ENCODE results near the gene CAMKK1. TPM values are rescaled to one million over a fixed set of nuclear protein-coding genes. Genes with fewer than 3 reads are reported as not detected.
A peak's percentile ranks its signal among the peaks of the same experiment; 100 is the strongest.
"Not testable (repeated sequence)": the region's sequence is repeated elsewhere in the genome, so short reads cannot be mapped to it uniquely, and the experiment has no call there.

The CAMKK1 gene
- polyA plus RNA-seq, 2 of the 4 experiments (the other 2 are of a cell fraction): 6.9 to 14.8 TPM

GRCh38 chr17:3857261-3858105, 35.4 kb downstream of the CAMKK1 start:
- CTCF ChIA-PET: interaction anchor here (0.8 to 12.9 kb wide), 13 partner anchors 8 to 217 kb away, joined by 3 to 224 read pairs (median 4); partner anchors contain the start of genes NCBP3 and P2RX1

DNA sequence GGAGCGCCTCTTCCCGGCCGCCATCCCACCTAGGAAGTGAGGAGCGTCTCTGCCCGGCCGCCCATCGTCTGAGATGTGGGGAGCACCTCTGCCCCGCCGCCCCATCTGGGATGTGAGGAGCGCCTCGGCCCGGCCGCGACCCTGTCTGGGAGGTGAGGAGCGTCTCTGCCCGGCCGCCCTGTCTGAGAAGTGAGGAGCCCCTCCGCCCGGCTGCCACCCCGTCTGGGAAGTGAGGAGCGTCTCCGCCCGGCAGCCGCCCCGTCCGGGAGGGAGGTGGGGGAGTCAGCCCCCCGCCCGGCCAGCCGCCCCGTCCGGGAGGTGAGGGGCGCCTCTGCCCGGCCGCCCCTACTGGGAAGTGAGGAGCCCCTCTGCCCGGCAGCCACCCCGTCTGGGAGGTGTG, 38.6 kb downstream of the CAMKK1 start:
- CTCF ChIA-PET; DNase-seq (ENCODE audit: low read depth in 1 of 2, low spot score in 1 of 2); H3K27ac ChIP-seq; H3K4me1 ChIP-seq; H3K9me3 ChIP-seq; FAIRE-seq; H3K4me3 ChIP-seq; ATAC-seq; H3K4me2 ChIP-seq; POLR2A ChIA-PET: not testable (repeated sequence)
- 86% methylated on average over 6 of the region's 36 CpGs for WGBS (ENCODE audit: missing lambda C conversion rate)

More at GRCh38 chr17:3857261-3858105, 35.4 kb downstream of the CAMKK1 start:
- Histone ChIP-seq H3K27ac (no peak overlapping the region), H3K4me2 (no peak overlapping the region), H3K9me3 (no peaks in the 10 kb centered on the region), H3K4me3 (no peak overlapping the region), H3K4me1 (no peaks in the 10 kb centered on the region)
- POLR2A ChIA-PET: interaction anchor here (2.3 kb wide), 1 partner anchor 12 kb away, joined by 9 read pairs; the partner anchor contains the start of gene NCBP3
- TF ChIP-seq FOXS1 (CRISPR knock-in tag; IDR thresholded peaks at IDR 0.05) (no peak), HEYL (CRISPR knock-in tag; IDR thresholded peaks at IDR 0.05) (no peak), CHD4 (IDR thresholded peaks at IDR 0.05; ENCODE audit: borderline replicate concordance) (no peak), NPAS2 (CRISPR knock-in tag; IDR thresholded peaks at IDR 0.05; ENCODE audit: borderline replicate concordance) (no peak), BHLHE40 (IDR thresholded peaks at IDR 0.05; ENCODE audit: low read depth, low read length) (no peak), SREBF2 (IDR thresholded peaks at IDR 0.05) (no peak), ZFP36 (IDR thresholded peaks at IDR 0.05; ENCODE audit: borderline replicate concordance, partially characterized antibody) (no peak), E2F6 (IDR thresholded peaks at IDR 0.05; ENCODE audit: borderline replicate concordance, low read depth) (no peak), ATOH8 (CRISPR knock-in tag; IDR thresholded peaks at IDR 0.05; ENCODE audit: low read depth) (no peak)
- TF ChIP-seq, protein P1, sequence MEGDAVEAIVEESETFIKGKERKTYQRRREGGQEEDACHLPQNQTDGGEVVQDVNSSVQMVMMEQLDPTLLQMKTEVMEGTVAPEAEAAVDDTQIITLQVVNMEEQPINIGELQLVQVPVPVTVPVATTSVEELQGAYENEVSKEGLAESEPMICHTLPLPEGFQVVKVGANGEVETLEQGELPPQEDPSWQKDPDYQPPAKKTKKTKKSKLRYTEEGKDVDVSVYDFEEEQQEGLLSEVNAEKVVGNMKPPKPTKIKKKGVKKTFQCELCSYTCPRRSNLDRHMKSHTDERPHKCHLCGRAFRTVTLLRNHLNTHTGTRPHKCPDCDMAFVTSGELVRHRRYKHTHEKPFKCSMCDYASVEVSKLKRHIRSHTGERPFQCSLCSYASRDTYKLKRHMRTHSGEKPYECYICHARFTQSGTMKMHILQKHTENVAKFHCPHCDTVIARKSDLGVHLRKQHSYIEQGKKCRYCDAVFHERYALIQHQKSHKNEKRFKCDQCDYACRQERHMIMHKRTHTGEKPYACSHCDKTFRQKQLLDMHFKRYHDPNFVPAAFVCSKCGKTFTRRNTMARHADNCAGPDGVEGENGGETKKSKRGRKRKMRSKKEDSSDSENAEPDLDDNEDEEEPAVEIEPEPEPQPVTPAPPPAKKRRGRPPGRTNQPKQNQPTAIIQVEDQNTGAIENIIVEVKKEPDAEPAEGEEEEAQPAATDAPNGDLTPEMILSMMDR (IDR thresholded peaks at IDR 0.05): no peak
- no peak for DNase-seq (ENCODE audit: low read depth in 1 of 2, low spot score in 1 of 2)
- FAIRE-seq: no peak
- ATAC-seq: peak; percentile 21 to 39; a peak in 3 of 6 replicates
- WGBS (ENCODE audit: missing lambda C conversion rate): 82% methylated on average over 16 of the region's 16 CpGs

GRCh38 chr17:3852561-3852960, 40.3 kb downstream of the CAMKK1 start:
- TF ChIP-seq FOSL2 (IDR thresholded peaks at IDR 0.05) (no peak), FOSL2 (CRISPR knock-in tag; IDR thresholded peaks at IDR 0.05) (no peak), CHD4 (IDR thresholded peaks at IDR 0.05; ENCODE audit: borderline replicate concordance) (no peak), FOSB (CRISPR knock-in tag; IDR thresholded peaks at IDR 0.05) (no peak), REST (IDR thresholded peaks at IDR 0.05) (no peak), PHF8 (IDR thresholded peaks at IDR 0.05; ENCODE audit: borderline replicate concordance, low read depth) (no peak)
- TF ChIP-seq, protein P1 (IDR thresholded peaks at IDR 0.05): no peak
- ATAC-seq (peak; percentile 14 to 30; a peak in 2 of 6 replicates), DNase-seq (ENCODE audit: low read depth in 1 of 2, low spot score in 1 of 2) (no peak), FAIRE-seq (no peak)
- WGBS (ENCODE audit: missing lambda C conversion rate): 79% methylated on average over 10 of the region's 10 CpGs
- ChIA-PET CTCF (interaction anchor here (0.7 to 11.3 kb wide), 6 partner anchors 9 to 804 kb away, joined by 3 to 224 read pairs (median 6); no protein-coding TSS in a partner anchor), POLR2A (no interaction called here)
- no peak overlapping the region for H3K27ac ChIP-seq
- no peak overlapping the region for H3K4me2 ChIP-seq
- H3K4me1 ChIP-seq: no peaks in the 10 kb centered on the region
- H3K4me3 ChIP-seq: no peak overlapping the region
- no peaks in the 10 kb centered on the region for H3K9me3 ChIP-seq
